Endothelial cell of umbilical vein (primary cell): ENCODE measurements around the gene CHI3L1. TPM values are rescaled to one million over a fixed set of nuclear protein-coding genes. Genes with fewer than 3 reads are reported as not detected.

Source experiments
- BruUV-seq: library from RNA; stranded (reverse); fragments of 400-500 nt; replicated peaks from 2 replicates; lab custom pipeline; 2021; lab: Mats Ljungman, UMichigan
- CTCF ChIA-PET: fragments of 300-600, 350-600 bp; sonication (Branson Sonifier 250); formaldehyde crosslinking; loops from one replicate; lab custom pipeline; 2021; ENCODE audit warnings: antibody characterized with exemption, inconsistent platforms; lab: Charles Lee
- POLR2A ChIA-PET: fragments of 300-600, 350-600 bp; sonication (Branson Sonifier 250); formaldehyde crosslinking; loops from one replicate; lab custom pipeline; 2021; ENCODE audit warnings: antibody characterized with exemption, inconsistent platforms; lab: Charles Lee
- DNase-seq: peaks from one replicate; pipeline ENCODE4 v3.0.0-alpha.2; 2011; ENCODE audit warnings: low read depth, low spot score
- FAIRE-seq: peaks from 2 replicates; lab custom pipeline; 2011; peaks lifted over from hg19 to GRCh38; lab: Jason Lieb, UNC
- H2AFZ ChIP-seq: 2 replicates; pipeline ENCODE4 v1.6.0; 2012; ENCODE audit warnings: low read depth, low read length, control low read depth, inconsistent platforms
- H3K27ac ChIP-seq: 2 replicates; pipeline ENCODE4 v1.5.1; 2011; ENCODE audit warnings: low read depth, mild to moderate bottlenecking, control low read depth, low read length, moderate library complexity; ENCODE audit not compliant: insufficient read depth
- H3K27me3 ChIP-seq, 2 experiments: 2 replicates each; pipeline versions ENCODE4 v1.6.0 to v1.6.1; 2011; ENCODE audit warnings: low read length in 2 of 2, mixed read lengths in 1 of 2; ENCODE audit not compliant: control insufficient read depth in 2 of 2, insufficient read depth in 2 of 2
- H3K36me3 ChIP-seq, 2 experiments: 2 replicates in 1 of 2; 3 replicates in 1 of 2; pipeline ENCODE4 v1.5.1; 2011; ENCODE audit warnings: low read length in 2 of 2, mild to moderate bottlenecking in 1 of 2, moderate library complexity in 1 of 2; ENCODE audit not compliant: control insufficient read depth in 2 of 2, insufficient read depth in 2 of 2; ENCODE audit errors: extremely low read depth in 1 of 2
- H3K4me1 ChIP-seq: 3 replicates; pipeline ENCODE4 v1.5.1; 2011; ENCODE audit warnings: mild to moderate bottlenecking, low read length; ENCODE audit not compliant: control insufficient read depth, insufficient read depth; ENCODE audit errors: extremely low read depth
- H3K4me2 ChIP-seq: 2 replicates; pipeline ENCODE4 v1.6.1; 2011; ENCODE audit warnings: low read length, control low read depth, mixed read lengths; ENCODE audit not compliant: insufficient read depth
- H3K4me3 ChIP-seq, 3 experiments: fragments of 200-600 bp in 1 of 3; sonication (generic), shearing (Covaris generic) in 1 of 3; replicated peaks in 1 of 3; 2 replicates each; pipeline ENCODE4 v1.5.1; 2011 to 2016; ENCODE audit warnings: control low read depth in 3 of 3, low read length in 3 of 3, mild to moderate bottlenecking in 2 of 3, inconsistent platforms in 1 of 3, low read depth in 1 of 3, moderate library complexity in 1 of 3; ENCODE audit not compliant: insufficient read depth in 1 of 3
- H3K79me2 ChIP-seq: 2 replicates; pipeline ENCODE4 v1.6.0; 2012; ENCODE audit warnings: low read length, inconsistent platforms; ENCODE audit not compliant: control insufficient read depth, insufficient read depth
- H3K9ac ChIP-seq: replicated peaks from 2 replicates; pipeline ENCODE3; 2011; ENCODE audit warnings: low read length, control low read depth; ENCODE audit not compliant: insufficient read depth; ENCODE audit errors: extremely low read depth
- H3K9me1 ChIP-seq: replicated peaks from 3 replicates; pipeline ENCODE4 v1.6.0; 2011; ENCODE audit warnings: mild to moderate bottlenecking, low read length; ENCODE audit not compliant: control insufficient read depth, insufficient read depth; ENCODE audit errors: extremely low read depth
- H3K9me3 ChIP-seq: replicated peaks from 2 replicates; pipeline ENCODE4 v1.5.1; 2012; ENCODE audit warnings: low read length, inconsistent platforms; ENCODE audit not compliant: control insufficient read depth, insufficient read depth
- H4K20me1 ChIP-seq: replicated peaks from 2 replicates; pipeline ENCODE3; 2011; ENCODE audit warnings: mild to moderate bottlenecking, low read length; ENCODE audit not compliant: control insufficient read depth, insufficient read depth; ENCODE audit errors: extremely low read depth
- EZH2 ChIP-seq: IDR thresholded peaks from 2 replicates; pipeline ENCODE4 v1.6.1; 2012; ENCODE audit warnings: borderline replicate concordance, low read depth, mild to moderate bottlenecking, moderate library complexity, low read length, inconsistent platforms; ENCODE audit not compliant: severe bottlenecking
- FOS ChIP-seq: IDR thresholded peaks from 2 replicates; pipeline ENCODE4 v1.6.1; 2011; ENCODE audit warnings: mild to moderate bottlenecking, low read length, moderate library complexity, borderline replicate concordance; ENCODE audit not compliant: insufficient read depth
- GATA2 ChIP-seq: IDR thresholded peaks from 2 replicates; pipeline ENCODE4 v1.7.0; 2011; ENCODE audit warnings: low read depth, mild to moderate bottlenecking, moderate library complexity, mixed read lengths, low read length; ENCODE audit not compliant: insufficient read length, insufficient read depth
- JUN ChIP-seq: IDR thresholded peaks from 2 replicates; pipeline ENCODE4 v1.6.1; 2011; ENCODE audit warnings: borderline replicate concordance, low read depth; ENCODE audit not compliant: insufficient read length, insufficient read depth
- MYC ChIP-seq: IDR thresholded peaks from one replicate; pipeline ENCODE4 v1.6.1; 2011; ENCODE audit warnings: mild to moderate bottlenecking, low read depth, low read length
- POLR2A ChIP-seq: IDR thresholded peaks from 2 replicates; pipeline ENCODE4 v1.6.1; 2012; ENCODE audit warnings: low read depth, mild to moderate bottlenecking, control low read depth, low read length
- POLR2AphosphoS5 ChIP-seq: IDR thresholded peaks from 2 replicates; pipeline ENCODE4 v1.6.1; 2012; ENCODE audit warnings: low read depth, mild to moderate bottlenecking, control low read depth, low read length, moderate library complexity; ENCODE audit not compliant: insufficient read depth
- dilution Hi-C: fragments of 300-500 bp; cut with MboI; formaldehyde crosslinking; loops from one replicate; pipeline ENCODE4 v1.15.0; 2019; ENCODE audit warnings: low sequenced_read_pairs; ENCODE audit not compliant: extremely low pct_ligation_motif_present
- intact Hi-C: fragments of 100-400 bp; cut with micrococcal nuclease; formaldehyde crosslinking; loops from one replicate; pipeline ENCODE4 v1.10.0; 2022
- polyA plus RNA-seq, 4 experiments: library from polyadenylated mRNA; depleted of rRNA in 3 of 4; stranded (reverse) in 3 of 4; unstranded in 1 of 4; fragments of >200 nt; gene quantifications; 2 replicates each; pipeline versions ENCODE4 v1.2.1 to v1.2.3, GENCODE V29; 2011 to 2012; ENCODE audit warnings: missing spikeins in 1 of 4
- total RNA-seq: library from RNA; stranded (reverse); gene quantifications from 2 replicates; pipeline ENCODE4 v1.2.3, GENCODE V29; 2021
- TF ChIP-seq, protein P1 (sequence below), 2 donors: IDR thresholded peaks; 1 replicate in 1 of 2; 2 replicates in 1 of 2; pipeline ENCODE4 v1.5.1; 2011; ENCODE audit warnings: low read length in 2 of 2, mild to moderate bottlenecking in 2 of 2, moderate library complexity in 2 of 2, control low read depth in 1 of 2, inconsistent platforms in 1 of 2, low read depth in 1 of 2; ENCODE audit not compliant: insufficient read depth in 1 of 2; ENCODE audit errors: extremely low read depth in 1 of 2
- TF ChIP-seq, protein P2 (sequence below): IDR thresholded peaks from 2 replicates; pipeline ENCODE4 v1.6.1; 2011; ENCODE audit not compliant: insufficient read depth, insufficient read length

The CHI3L1 gene
- total and polyA plus RNA-seq, 2 donors (not counting 3 experiments of a cell fraction or from before 2014, with no cell fraction given) = not detected

DNA sequence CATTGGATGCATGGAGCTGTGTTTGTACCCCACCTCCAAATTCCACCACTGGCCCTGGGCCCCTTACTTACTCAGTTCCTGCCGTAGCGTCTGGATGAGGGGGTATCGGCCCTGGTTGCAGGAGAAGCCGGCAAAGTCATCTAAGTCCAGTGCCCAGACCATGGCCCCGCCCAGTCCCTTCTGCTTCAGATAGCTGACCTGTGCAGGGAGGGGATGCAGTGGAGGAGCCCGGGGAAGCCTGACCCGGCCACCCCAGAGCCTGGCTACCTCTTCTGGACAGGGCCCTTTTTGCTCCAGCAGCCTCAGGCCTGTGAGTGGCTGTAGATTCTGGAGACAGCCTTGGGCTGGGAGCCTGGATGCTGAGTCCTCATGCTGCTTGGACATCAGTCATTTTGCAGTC, 31.2 kb upstream of the CHI3L1 start:
- dilution Hi-C loops = no loop called here
- H3K4me2 ChIP-seq = no peak overlapping the region
- no peak overlapping the region for H3K9ac ChIP-seq
- peaks cover 1 to 6% of the 10 kb centered on the region in 2 experiments for H3K27me3 ChIP-seq
- H3K4me1 ChIP-seq = no peaks in the 10 kb centered on the region
- no peak overlapping the region for H2AFZ ChIP-seq
- CTCF ChIA-PET = interaction anchor here (1.8 to 8.7 kb wide), 8 partner anchors 17 to 197 kb away, joined by 8 to 363 read pairs (median 38); no protein-coding TSS in a partner anchor
- FAIRE-seq = no peak
- H4K20me1 ChIP-seq = no peaks in the 10 kb centered on the region
- H3K4me3 ChIP-seq = no peak overlapping the region
- H3K27ac ChIP-seq = no peak overlapping the region
- intact Hi-C loops = no loop called here
- H3K9me3 ChIP-seq = no peaks in the 10 kb centered on the region
- TF ChIP-seq, protein P1, sequence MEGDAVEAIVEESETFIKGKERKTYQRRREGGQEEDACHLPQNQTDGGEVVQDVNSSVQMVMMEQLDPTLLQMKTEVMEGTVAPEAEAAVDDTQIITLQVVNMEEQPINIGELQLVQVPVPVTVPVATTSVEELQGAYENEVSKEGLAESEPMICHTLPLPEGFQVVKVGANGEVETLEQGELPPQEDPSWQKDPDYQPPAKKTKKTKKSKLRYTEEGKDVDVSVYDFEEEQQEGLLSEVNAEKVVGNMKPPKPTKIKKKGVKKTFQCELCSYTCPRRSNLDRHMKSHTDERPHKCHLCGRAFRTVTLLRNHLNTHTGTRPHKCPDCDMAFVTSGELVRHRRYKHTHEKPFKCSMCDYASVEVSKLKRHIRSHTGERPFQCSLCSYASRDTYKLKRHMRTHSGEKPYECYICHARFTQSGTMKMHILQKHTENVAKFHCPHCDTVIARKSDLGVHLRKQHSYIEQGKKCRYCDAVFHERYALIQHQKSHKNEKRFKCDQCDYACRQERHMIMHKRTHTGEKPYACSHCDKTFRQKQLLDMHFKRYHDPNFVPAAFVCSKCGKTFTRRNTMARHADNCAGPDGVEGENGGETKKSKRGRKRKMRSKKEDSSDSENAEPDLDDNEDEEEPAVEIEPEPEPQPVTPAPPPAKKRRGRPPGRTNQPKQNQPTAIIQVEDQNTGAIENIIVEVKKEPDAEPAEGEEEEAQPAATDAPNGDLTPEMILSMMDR (IDR thresholded peaks at IDR 0.05; ENCODE audit: extremely low read depth in 1 of 2, insufficient read depth in 1 of 2, low read depth in 1 of 2, low read length in 2 of 2) = no peak
- TF ChIP-seq, protein P2, sequence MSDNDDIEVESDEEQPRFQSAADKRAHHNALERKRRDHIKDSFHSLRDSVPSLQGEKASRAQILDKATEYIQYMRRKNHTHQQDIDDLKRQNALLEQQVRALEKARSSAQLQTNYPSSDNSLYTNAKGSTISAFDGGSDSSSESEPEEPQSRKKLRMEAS = no peak
- TF ChIP-seq JUN (no peak), POLR2A (no peak), FOS (no peak), GATA2 (no peak), EZH2 (no peak), POLR2AphosphoS5 (no peak), MYC (no peak)
- no peaks in the 10 kb centered on the region for H3K9me1 ChIP-seq
- BruUV-seq = no TSS peak
- H3K79me2 ChIP-seq = no peaks in the 10 kb centered on the region
- no peak for DNase-seq
- no peaks in the 10 kb centered on the region for H3K36me3 ChIP-seq
- POLR2A ChIA-PET = no interaction called here
